GM19397 (cell line): ENCODE data around the gene MMAB.

Experiments used
- ATAC-seq: cut with Tn5 transposase; IDR thresholded peaks from one replicate; pipeline ENCODE4 v1.9.1; 2021; ENCODE audit warnings: mild to moderate bottlenecking, moderate library complexity; ENCODE audit not compliant: unreplicated experiment

MMAB gene

DNA sequence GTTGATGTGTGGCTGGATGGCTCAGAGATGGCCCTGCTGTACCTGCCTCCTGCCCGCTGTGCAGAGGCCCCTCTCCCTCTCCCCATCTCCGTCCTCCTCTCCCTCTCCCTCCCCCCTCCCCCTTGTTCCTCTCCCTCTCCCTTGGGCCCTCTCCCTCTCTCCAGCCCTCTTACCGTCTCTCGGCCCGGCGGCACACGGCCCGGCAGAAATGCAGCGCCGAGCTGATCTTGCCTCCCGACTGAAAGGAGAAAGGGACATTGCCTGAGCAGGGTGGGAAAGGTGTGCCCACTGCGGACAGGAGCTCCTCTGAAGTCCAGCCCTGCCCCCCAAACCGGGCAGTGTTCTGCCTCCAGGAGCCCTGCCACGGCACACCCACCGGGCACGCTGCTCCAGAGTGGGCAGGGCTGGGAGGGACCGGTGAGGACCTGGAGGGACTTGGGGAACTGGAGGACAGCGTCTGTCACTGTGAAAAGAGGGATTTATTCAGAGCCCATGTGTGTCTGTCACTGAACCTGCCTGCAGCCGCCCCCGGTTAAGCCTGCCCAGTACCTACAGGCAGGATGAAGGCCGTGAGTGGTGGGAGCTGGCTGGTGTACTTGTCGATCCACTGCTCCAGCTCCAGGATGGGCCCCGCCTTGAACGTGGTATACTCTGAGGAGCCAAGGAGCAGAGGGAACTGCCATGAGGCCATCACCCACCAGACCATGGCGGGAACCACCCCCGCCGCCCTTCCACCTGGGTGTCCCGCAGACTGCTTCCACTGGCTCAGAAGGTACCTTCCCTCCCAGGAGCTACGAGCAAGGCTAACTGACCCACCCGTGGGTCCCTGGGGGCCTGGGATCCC, 12.2 kb downstream of the MMAB start:
- no peak for ATAC-seq

DNA sequence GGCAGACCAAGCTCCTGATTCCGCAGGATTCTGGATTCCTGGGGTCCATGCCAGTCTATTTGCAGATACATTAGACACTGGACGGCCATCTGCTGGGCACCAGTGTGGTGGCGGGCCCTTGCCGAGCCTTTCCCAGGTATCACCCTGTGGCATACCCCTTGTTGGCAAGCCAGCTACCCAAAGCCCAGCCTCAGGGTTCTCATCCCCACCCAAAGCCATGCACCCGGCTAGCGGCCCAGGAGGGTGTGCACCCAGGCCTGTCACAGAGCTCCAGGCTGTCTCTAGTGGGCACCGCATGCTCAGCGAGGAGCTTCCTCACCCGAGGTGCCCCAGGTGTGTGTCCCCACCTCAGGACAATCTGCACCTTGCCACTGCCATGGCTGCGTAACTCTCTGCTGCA, 13.7 kb downstream of the MMAB start:
- no peak for ATAC-seq

DNA sequence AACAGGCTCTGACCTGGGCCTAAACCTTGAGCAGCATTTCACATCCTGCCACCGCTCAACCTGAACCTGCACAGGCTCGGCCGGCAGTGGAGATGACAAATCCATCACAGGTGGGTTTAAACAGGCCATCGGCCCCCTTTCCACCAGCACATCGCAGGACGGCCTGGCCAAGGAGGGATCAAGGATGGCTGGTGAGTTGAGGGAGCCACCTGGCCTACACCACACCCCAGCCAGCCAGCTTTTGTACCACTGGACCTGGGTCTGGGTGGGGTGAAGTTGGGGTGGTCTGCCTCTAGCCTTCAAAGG, 14.2 kb downstream of the MMAB start:
- no peak for ATAC-seq

DNA sequence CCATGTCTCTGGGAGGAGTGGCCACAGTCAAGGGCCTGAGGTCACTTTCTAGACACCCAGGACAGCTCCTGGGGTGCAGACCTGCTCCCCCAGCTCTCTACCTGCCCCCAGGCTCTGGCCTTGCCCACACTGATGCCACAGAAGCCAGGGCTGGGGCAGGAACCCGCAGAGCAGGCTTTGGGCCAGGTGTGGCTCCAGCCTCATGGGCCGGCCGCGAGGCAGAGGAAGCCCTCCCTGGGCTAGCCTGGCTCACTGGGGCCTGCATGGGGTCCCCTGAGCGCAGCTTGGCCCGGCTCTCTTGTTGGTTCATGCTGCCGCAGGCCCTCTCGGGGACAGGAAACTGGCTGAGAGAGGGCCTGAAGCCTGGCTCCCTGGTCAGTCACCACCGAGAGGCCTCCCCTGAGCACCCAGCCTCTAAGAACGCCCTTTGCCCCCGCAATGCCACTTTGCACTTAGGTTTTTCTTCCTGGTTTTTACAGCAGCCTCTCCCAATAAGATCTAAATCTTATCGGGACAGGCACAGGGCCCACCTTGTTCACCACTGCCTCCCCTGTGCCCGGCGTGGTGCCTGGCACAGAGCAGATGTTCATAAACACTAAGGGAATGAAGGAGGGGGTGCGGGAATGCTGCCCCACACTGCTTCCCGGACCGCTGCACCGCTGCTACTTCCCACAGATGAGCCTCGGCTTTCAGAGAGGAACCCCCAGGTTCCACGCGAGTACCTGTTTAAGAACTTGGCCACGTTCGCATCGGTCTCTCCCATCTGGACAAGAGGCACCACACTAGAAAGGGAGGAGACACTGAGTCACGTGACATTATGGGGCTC, 14.7 kb downstream of the MMAB start:
- no peak for ATAC-seq

DNA sequence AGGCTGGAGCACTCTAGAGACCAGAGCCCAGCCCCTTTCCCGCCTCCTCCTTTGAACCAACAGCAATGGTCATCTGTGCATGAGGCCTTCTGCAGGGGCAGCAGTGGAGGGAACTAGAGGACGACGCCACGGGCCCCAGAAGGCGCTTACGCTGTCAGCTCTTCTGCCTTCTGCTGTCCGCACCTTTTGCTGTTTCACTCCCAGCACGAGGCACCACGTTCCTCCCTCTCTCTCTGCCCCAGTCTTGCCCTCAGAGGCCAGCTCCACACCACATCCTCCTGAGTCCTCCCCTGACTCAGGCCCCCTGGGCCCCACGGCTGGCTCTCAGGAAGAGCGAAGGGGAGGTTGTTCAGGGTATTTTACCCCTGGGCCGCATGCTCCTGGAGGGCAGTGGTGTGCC, 15.5 kb downstream of the MMAB start:
- no peak for ATAC-seq

DNA sequence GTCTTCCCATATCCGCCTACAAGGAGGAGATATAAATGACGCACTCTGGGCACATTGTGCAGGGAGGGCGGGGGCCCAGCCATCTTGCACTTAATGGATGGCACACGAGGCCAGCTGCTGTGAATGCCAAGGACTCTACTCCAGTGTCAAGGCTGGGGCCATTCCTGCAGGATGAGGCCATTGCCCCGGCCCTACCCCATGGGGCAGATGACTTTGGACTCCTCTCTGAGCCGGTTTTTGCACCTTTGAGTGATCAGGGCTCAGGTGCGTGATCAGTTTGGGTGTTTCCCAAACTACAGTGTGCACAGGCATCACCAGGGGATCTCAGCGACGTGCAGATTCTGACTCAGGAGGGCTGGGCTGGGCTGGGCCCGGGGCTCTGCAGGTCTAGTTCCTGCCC, 16.1 kb downstream of the MMAB start:
- no peak for ATAC-seq

DNA sequence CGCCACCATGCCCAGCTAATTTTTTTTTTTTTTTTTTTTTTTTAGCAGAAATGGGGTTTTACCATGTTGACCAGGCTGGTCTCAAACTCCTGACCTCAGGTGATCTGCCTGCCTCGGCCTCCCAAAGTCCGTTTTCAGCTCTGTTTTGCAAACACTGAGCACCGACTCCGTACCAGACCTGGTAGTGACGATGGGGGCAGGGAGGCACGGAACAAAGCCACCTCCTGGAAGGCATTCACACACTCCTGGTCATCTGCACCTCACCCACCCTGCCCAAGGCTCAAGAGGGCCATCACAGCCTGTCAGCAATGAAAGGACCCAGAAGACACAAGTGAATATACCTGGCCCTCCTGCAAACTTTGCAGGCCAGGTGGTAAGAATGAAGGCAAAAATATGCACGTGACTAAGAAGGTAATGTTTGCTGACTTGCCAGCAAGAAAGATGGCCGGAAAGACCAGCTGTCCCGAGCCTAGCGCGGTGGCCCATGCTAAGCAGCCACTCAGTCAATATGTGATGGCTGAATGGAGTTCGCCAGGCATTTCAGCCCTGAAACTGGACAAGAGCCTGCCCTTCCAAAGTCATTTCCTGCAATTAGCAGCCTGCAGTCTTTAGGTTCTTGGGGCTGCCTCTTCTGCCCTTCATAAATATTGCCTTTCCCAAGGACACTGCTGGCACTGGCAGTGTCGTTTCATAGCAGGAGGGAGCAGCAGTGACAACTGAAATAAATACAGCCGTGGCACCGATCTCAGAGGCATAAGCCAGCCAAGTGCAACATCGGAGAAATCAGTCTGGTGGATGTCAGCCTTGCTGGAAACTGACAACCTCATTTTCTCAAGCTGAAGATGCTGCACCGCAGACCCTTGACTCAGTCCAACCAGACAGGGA, 17.6 kb downstream of the MMAB start:
- ATAC-seq: no peak

DNA sequence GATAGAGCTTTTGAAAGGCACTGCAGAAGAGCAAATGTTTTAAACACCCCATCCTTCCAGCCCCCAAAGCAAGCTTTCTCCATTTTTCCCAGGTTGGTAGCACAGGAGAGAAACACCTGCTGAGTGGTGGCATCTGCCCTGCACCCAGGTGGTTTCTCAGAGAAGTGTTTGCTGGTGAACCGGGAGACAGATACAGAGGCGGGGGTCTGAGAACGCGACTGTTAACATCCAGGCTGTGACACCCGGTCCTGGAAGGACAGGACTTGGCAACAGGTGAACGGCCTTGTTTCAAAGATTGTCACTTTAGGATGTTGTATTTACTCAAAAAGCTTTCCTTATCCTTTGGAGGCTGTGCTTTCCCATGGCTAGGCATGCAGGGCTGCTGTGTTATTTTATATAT, 18.5 kb downstream of the MMAB start:
- no peak for ATAC-seq

DNA sequence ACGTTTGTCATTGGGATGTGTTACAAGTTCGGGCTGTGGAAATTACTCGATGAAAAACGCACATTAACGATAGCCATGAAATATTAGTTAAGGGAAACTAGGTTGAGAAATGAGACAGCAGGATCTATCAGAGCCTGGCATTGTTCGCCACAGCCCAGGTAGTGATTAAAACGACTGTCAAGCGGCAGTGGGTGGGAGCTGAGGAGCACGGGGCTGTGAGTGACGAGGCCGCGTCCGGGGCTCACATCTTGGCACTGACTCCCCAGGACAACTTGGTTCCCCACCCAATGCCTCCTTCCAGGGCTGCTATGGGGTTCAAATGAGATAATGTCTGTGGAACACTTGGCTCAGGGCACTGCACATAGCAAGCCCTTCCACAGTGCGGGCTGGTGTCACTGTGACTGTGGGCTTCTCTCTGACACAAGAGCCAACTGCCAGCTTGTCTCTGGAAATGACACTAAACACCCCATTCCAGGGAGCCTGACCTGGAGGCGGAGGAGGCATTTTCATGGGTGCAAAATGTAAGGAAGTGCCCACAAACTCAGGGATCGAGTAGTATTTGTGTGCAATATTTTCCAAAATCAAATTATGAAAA, 19.3 kb downstream of the MMAB start:
- no peak for ATAC-seq

DNA sequence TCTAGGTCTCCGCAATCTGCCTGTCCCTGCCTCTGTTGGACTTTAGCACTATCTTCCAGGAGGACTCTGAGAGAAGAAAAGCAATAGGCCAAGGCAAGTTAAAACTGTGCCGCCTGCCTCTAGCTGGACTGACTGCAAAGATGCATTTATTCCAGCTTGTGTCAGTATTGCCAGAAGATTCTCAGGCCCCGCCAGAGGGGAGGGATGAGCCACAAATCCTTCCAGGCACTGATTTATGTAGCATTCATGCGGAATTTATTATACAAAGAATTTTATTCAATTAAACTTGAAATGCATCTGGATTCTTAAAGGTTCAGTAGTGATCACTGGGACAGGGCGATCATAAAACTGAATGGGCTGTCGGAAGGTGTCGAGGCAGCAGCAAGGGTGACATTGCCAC, 19.8 kb downstream of the MMAB start:
- no peak for ATAC-seq

DNA sequence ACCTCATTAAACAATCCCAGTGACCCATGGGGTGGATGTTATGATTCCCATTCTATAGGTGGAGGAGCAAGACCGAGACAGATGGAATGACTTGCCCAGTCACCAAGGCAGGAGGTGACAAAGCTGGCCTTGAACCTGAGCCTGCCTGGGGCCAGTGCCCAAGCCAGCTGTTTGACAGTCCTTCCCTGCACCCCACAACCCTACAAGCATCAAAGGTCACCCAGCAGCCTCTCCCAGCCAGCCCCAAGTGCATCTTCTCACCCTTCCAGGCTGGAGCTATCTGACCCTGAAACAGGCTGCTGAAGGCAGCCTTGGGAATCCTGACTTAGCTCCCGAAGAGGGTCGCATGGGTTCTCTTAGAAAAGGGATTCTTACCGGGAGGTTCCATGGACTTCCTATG, 20.3 kb downstream of the MMAB start:
- no peak for ATAC-seq

DNA sequence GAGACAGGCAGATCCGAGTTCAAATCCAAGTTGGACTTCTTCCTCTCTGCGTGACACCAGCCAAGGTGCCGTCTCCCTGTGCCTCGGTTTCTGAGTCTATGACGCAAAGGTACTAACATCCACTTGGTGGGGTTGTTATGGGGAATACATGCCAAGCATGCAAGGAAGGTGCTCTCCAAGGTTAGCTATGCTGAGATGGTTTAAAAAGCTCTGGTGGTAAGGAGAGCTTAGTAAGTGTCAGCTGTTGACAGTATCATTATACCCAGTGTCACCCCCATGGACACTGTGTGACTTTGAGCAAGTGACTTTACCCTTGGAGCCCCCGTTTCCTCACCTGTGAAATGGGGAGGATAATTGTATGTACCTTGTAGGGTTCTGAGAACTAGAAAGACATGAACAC, 22.2 kb downstream of the MMAB start:
- ATAC-seq: no peak

DNA sequence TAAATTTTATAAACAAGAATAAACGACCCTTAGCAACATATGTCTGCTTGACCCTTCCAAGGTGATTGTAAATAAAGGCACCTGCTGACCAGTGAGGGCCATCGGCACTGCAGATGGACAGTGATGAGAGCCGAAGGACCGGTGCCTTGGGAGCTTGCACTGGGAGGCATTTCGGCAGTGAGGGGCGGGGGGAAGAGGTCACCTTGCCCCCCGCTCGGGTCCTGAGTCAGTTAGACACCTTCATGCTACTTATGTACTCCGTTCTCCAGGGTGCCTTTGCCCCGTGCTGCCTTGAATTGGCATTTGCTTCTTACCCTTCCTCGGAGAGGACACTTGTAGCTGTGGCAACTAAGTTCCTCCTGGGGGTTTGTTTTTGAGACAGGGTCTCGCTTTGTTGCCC, 23.0 kb downstream of the MMAB start:
- no peak for ATAC-seq

DNA sequence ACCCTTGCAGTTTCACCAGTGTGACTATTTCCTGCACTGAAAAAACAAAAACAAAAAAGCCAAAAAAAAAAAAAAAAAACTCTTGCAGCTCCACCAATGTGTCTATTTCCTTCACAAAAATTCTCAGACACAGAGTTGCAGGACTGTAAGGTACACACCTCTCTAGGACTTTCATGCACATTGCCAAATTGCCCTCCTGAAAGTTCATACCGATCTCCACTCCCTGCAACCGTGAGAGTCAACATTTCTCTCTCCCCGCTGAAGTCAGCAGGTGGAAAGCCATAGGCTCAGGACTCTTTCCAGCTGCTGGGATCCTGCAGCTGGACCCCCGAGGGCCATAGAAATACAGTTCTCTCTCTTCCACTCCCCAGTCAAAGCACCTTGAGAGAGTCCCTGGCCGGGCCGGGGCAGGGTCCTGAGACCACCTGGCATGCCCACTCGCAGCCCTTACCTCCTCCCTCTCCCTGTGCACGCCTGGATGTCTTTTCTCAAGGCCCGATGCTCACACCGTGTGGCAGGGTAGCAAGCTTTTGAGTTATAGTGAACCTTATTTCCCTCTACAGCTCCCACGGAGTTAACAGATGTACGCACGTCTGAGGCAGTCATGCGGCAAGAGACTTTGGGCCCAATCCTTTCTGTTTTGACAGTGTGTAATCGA, 23.6 kb downstream of the MMAB start:
- ATAC-seq: no peak

DNA sequence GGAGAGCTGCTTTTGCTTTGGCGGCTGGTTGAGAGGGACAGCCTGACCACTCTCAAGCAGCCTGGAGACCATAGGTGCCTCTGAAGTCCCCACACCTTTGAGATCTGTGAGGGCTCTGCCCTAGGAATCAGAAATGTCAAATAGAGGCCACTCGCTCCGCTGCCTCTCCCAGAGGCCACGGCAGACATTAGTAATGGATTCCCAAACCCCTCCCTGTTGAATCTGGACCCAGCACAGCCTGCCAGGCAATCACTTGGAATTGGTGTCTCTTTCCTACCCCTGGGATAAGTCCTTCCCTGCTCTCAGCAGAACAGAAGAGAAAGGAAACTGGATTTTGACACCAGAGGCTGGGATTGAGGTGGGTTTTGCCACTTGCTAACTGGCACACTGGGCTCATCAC, 25.0 kb downstream of the MMAB start:
- no peak for ATAC-seq

DNA sequence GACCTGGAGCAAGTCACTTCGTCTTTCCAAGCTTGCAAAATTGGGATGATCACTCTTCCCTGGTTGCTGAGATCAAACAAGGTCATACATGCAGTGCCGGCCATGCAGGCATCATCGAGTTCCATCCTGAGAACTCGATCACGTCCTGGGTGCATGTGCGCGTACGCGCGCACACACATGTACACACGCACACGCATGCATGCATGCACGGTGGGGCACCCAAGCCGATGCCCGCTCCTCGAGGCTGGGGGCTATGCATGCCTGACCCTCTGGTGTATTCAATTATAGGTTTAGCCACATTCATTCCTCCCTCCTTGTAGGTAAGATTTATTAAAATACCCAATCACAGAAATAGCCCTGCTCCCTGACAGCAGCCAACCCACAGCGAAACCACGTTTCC, 26.0 kb downstream of the MMAB start:
- no peak for ATAC-seq

DNA sequence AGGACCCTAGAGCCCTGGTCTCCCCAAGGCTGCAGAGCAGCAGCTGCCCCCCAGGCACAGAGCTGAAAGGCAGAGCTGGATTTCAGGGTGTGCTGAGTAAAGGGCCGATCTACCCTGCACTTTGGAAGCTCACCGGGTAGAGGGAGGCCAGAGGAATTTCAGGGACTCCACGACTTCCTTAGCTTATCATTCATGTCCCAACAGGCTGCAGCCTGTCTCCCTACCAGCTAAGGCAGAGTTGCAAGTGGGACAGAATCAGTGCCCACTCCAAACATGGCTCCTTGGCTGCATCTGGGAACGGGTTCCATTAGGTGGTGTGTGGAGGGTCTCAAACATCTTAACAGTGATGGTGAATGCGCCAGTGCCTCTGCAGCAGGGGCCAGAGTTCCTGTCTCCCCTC, 27.5 kb downstream of the MMAB start:
- no peak for ATAC-seq

DNA sequence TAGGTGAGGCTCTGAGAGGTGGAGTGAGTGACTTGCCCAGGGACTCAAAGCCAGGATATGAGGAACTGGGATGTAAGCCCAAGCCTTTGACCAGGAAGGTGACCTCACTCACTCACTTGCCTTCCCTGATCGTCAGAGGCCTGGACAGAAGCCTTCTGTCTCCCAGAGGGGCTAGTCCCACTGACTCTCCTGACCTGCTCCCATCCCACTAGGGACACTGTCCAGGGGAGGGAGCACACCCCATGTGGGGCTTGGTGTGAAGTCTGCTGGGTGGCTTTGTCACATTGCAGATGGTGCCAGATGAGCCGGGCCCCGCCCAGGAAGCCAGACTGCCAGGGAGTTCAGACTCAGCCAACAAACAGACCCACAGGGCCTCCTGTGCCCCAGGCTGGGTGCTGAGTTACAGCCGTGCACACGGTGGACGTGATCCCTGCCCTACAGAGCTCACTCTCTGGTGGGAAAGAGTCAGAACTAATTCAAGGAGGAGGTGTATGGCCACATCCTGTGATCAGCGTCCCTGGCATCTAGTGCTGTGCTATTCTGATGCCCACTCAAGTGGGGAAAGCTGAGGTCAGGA, 28.3 kb downstream of the MMAB start:
- no peak for ATAC-seq

DNA sequence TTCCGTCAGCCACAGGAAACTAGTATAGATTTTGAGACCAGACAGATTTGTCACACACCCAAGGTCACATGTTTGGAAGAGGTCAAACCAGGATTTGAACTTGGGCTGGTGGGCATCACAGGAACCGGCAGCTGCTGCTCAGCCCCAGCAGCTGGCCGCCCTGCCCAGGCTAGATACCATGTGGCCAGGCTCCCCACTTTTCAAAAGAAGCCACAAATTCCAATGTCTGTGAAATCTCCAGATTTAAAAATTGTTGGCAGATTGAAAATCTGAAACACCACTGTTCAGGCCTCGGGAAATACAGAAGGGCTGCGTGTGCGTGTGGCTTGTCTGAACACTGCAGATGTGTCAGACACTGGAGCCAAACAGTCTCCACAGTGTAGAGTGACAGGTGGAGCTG, 30.4 kb downstream of the MMAB start:
- no peak for ATAC-seq

DNA sequence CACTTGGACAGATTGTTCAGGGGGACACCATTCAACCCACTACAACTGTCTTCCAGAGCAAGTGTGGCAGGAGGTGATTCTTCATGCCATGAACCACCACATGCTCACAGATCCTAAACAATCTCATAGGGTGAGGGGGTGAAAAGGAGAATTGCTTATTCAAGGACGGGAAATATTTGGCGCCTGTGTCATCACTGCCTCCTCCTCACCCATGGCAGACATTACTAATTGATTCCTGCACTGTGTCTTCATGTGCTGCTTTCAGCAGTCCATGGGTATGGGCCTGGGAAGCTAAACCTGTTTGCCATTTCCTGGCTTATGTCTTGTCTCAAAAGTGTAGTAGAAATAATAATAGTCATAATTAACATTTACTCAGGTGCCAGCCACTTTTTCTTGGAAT, 31.3 kb downstream of the MMAB start:
- ATAC-seq: no peak

DNA sequence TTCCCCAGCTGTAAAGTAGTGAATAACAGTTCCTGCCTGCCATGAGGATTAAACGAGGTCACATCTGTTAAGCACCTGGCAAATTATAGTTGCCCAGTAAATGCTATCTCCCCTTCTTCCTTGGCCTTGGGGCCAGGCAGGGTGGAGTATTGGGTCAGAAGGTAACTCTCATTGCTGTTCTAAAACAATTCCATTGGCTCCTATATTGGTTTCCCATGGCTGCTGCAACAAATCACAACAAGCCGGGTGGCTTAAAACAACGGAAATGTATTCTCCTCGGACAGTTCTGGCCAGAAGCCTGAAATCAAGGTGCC, 31.9 kb downstream of the MMAB start:
- ATAC-seq: no peak
